Measurements from ENCODE around the gene CSTF1. TPM values are rescaled to one million over a fixed set of nuclear protein-coding genes. Genes with fewer than 3 reads are reported as not detected.

The CSTF1 gene
- total and polyA plus RNA-seq, 2 of the 8 experiments (the other 6 are each of a cell fraction or from before 2014, with no cell fraction given), result 59.4 to 83.5 TPM

DNA sequence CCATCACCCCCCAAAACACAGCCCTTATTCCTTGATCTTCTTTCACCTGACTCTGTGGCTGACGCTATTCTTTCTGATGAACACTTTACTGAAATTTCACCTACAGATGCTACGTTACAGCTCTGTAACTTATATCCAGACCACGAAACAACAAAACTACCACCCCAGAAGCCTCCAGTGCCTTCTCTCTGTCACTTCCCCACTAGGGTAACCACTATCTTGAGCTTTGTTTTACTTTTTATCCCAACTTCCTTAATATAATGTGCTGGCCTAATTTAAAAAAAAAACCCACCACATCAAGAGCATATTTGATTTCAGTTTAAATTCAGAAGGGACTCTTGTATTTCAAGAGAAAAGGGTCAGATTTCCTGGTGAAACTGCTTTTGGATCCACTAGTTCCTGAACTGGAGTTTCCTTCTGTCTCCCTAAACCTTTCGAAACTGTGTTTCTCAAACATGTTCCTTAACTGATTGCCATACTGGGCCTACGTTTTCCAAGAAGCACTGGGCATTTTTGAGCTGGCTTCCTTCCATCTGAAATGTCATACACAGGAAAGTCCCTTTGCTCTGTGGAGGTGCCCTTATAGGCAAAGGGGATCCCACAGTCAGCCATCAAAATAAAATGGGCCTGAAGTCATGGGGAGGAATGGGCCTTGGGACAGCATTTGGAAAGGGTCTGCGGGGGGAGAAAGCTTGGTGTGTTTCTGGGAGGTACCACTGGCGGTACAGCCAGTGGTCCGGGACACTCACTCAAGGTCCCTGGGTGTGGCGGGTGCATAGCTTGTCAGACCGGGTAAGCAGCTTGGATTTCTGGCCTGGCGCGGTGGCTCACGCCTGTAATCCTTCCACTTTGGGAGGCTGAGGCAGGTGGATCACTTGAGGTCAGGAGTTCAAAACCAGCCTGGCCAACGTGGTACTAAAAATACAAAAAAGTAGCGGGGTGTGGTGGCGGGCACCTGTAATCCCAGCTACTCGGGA is 50.2 kb downstream of the CSTF1 start:
- no peak overlapping the region for H3K4me2 ChIP-seq (ENCODE audit: insufficient read depth in 1 of 2, low read depth in 2 of 2, low read length in 2 of 2)
- H3K23me2 ChIP-seq (ENCODE audit: low read depth, low read length), result no peaks in the 10 kb centered on the region
- H3K4ac ChIP-seq (replicated peaks; ENCODE audit: insufficient read length, low read depth, low read length), result no peak overlapping the region
- H2BK12ac ChIP-seq (ENCODE audit: low read depth, low read length), result no peak overlapping the region
- no peak overlapping the region for H2BK5ac ChIP-seq (ENCODE audit: low read depth, low read length)
- no peak overlapping the region for H3K14ac ChIP-seq (ENCODE audit: insufficient read length)
- no peaks in the 10 kb centered on the region for H3K36me3 ChIP-seq (ENCODE audit: control insufficient read depth in 2 of 4, insufficient read depth in 4 of 4, low read length in 3 of 4)
- no peak overlapping the region for H3K9ac ChIP-seq (replicated peaks in 1 of 4; ENCODE audit: extremely low read depth in 1 of 4, low read depth in 3 of 4, low read length in 3 of 4)
- no peak overlapping the region for H3K23ac ChIP-seq (ENCODE audit: insufficient read length)
- H3K4me1 ChIP-seq (replicated peaks in 1 of 4; ENCODE audit: control insufficient read depth in 3 of 4, insufficient read depth in 4 of 4, low read length in 3 of 4), result peaks cover 0 to 5% (median 4%) of the 10 kb centered on the region in 4 experiments; a peak in 5 of 7 replicates
- no peaks in the 10 kb centered on the region for H3K9me3 ChIP-seq (ENCODE audit: insufficient read depth in 2 of 2, low read depth in 1 of 2, low read length in 1 of 2)
- CTCF ChIA-PET (ENCODE audit: partially characterized antibody), result interaction anchor here (1.3 kb wide), 1 partner anchor 13 kb away, joined by 3 read pairs; no protein-coding TSS in a partner anchor
- H3K18ac ChIP-seq (ENCODE audit: extremely low read depth, low read length), result no peak overlapping the region
- H3K79me1 ChIP-seq (ENCODE audit: low read depth, low read length), result no peaks in the 10 kb centered on the region
- H4K91ac ChIP-seq (replicated peaks; ENCODE audit: insufficient read length, low read length), result no peak overlapping the region
- H2BK20ac ChIP-seq (ENCODE audit: low read length), result no peak overlapping the region
- no peak overlapping the region for H2BK120ac ChIP-seq (replicated peaks; ENCODE audit: low read depth, low read length)
- H4K5ac ChIP-seq (ENCODE audit: insufficient read length, low read depth, low read length), result no peak overlapping the region
- no peaks in the 10 kb centered on the region for H4K20me1 ChIP-seq (replicated peaks in 1 of 2; ENCODE audit: control insufficient read depth in 1 of 2, insufficient read depth in 2 of 2, low read length in 2 of 2)
- no peak overlapping the region for H2BK15ac ChIP-seq (ENCODE audit: low read length)
- DNase-seq (ENCODE audit: low read depth in 1 of 2, low spot score in 2 of 2) (no peak), FAIRE-seq (no peak)
- no peak overlapping the region for H2AK5ac ChIP-seq (ENCODE audit: low read depth, low read length)
- no peak overlapping the region for H3K4me3 ChIP-seq (ENCODE audit: extremely low read depth in 1 of 4, insufficient read depth in 2 of 4, low read depth in 3 of 4, low read length in 4 of 4)
- no peaks in the 10 kb centered on the region for H3K79me2 ChIP-seq (ENCODE audit: control insufficient read depth in 1 of 2, insufficient read depth in 2 of 2, low read length in 2 of 2)
- no peak overlapping the region for H3K56ac ChIP-seq (replicated peaks; ENCODE audit: insufficient read length, low read depth, low read length)
- H3K27ac ChIP-seq (ENCODE audit: low read depth, low read length), result no peak overlapping the region
- 93% methylated on average over 17 of the region's 17 CpGs; no CpG with 5 or more reads in 1 of the 2 experiments for WGBS, 2 experiments (ENCODE audit: extremely low coverage in 1 of 2, insufficient coverage in 1 of 2, insufficient read length in 1 of 2, insufficient replicate concordance in 2 of 2, low coverage in 1 of 2, low lambda C conversion rate in 2 of 2, missing lambda C conversion rate in 1 of 2)
- POLR2A ChIA-PET (ENCODE audit: partially characterized antibody), result no interaction called here
- H4K8ac ChIP-seq (ENCODE audit: extremely low read depth, insufficient read depth, low read length), result no peak overlapping the region
- no peaks in the 10 kb centered on the region for H3K27me3 ChIP-seq (replicated peaks in 1 of 4; ENCODE audit: control insufficient read depth in 3 of 4, extremely low read depth in 1 of 4, insufficient read depth in 3 of 4, low read length in 3 of 4)
- no peak overlapping the region for H2AFZ ChIP-seq (ENCODE audit: low read length)
- TF ChIP-seq POU5F1 (IDR thresholded peaks at IDR 0.05; ENCODE audit: low read depth, low read length) (no peak), CHD1 (IDR thresholded peaks at IDR 0.05; ENCODE audit: low read depth, low read length) (no peak)
- TF ChIP-seq, protein P1, sequence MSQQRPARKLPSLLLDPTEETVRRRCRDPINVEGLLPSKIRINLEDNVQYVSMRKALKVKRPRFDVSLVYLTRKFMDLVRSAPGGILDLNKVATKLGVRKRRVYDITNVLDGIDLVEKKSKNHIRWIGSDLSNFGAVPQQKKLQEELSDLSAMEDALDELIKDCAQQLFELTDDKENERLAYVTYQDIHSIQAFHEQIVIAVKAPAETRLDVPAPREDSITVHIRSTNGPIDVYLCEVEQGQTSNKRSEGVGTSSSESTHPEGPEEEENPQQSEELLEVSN (IDR thresholded peaks at IDR 0.05), result no peak
